OCI-LY7 (cell line): ENCODE measurements around the gene TMED5. TPM values are rescaled to one million over a fixed set of nuclear protein-coding genes. Genes with fewer than 3 reads are reported as not detected.

Experiments used
- BruUV-seq: library from RNA; stranded (reverse); fragments of 400-500 nt; replicated peaks from 2 replicates; lab custom pipeline; 2021; lab: Mats Ljungman, UMichigan
- CTCF ChIA-PET: fragments of 300-600 bp; sonication (Branson Sonifier 250); formaldehyde crosslinking; loops from one replicate; lab custom pipeline; 2022; ENCODE audit warnings: antibody characterized with exemption; ENCODE audit not compliant: unreplicated experiment; lab: Charles Lee
- POLR2A ChIA-PET: fragments of 300-600 bp; sonication (Branson Sonifier 250); formaldehyde crosslinking; loops from one replicate; lab custom pipeline; 2022; ENCODE audit warnings: antibody characterized with exemption; lab: Charles Lee
- DNase-seq: peaks from one replicate; pipeline ENCODE4 v3.0.0-alpha.2; 2015; ENCODE audit warnings: low spot score
- H2AFZ ChIP-seq: fragments of 200-600 bp; sonication (generic), shearing (Covaris generic); 2 replicates; pipeline ENCODE4 v1.6.1; 2014; ENCODE audit warnings: mild to moderate bottlenecking, antibody characterized with exemption, low read length, moderate library complexity
- H3K27ac ChIP-seq: fragments of 200-600 bp; sonication (generic); 2 replicates; pipeline ENCODE4 v1.5.1; 2014; ENCODE audit warnings: mixed run types, low read depth, mild to moderate bottlenecking, moderate library complexity, low read length, inconsistent platforms; ENCODE audit not compliant: poor library complexity, severe bottlenecking
- H3K36me3 ChIP-seq: fragments of 200-600 bp; sonication (generic); 2 replicates; pipeline ENCODE4 v1.6.1; 2014; ENCODE audit warnings: mild to moderate bottlenecking, antibody characterized with exemption, low read length, moderate library complexity, mixed read lengths; ENCODE audit not compliant: insufficient read depth
- H3K4me1 ChIP-seq: fragments of 200-600 bp; sonication (generic); 2 replicates; pipeline ENCODE4 v1.5.1; 2014; ENCODE audit warnings: mild to moderate bottlenecking, low read length; ENCODE audit not compliant: insufficient read depth, poor library complexity, severe bottlenecking
- H3K4me2 ChIP-seq: fragments of 200-600 bp; sonication (generic); 2 replicates; pipeline ENCODE4 v1.6.1; 2014; ENCODE audit warnings: mild to moderate bottlenecking, low read length
- H3K4me3 ChIP-seq: fragments of 200-600 bp; sonication (generic); 2 replicates; pipeline ENCODE4 v1.5.1; 2014; ENCODE audit warnings: mild to moderate bottlenecking, low read depth, low read length; ENCODE audit not compliant: poor library complexity, severe bottlenecking
- H3K79me2 ChIP-seq: fragments of 200-600 bp; sonication (generic); 2 replicates; pipeline ENCODE4 v1.6.1; 2016; ENCODE audit warnings: low read depth, mild to moderate bottlenecking, low read length, moderate library complexity, mixed read lengths; ENCODE audit not compliant: insufficient read depth
- H3K9me2 ChIP-seq: fragments of 200-600 bp; sonication (generic); 2 replicates; pipeline ENCODE4 v1.6.1; 2016; ENCODE audit warnings: mild to moderate bottlenecking, low read length, mixed read lengths; ENCODE audit not compliant: insufficient read depth
- H3K9me3 ChIP-seq: fragments of 200-600 bp; sonication (generic); 2 replicates; pipeline ENCODE4 v1.6.1; 2014; ENCODE audit warnings: mild to moderate bottlenecking, mixed run types, low read length, mixed read lengths
- H4K20me1 ChIP-seq: fragments of 200-600 bp; sonication (generic); 2 replicates; pipeline ENCODE4 v1.6.1; 2014; ENCODE audit warnings: mild to moderate bottlenecking, antibody characterized with exemption, low read length, moderate library complexity, mixed read lengths; ENCODE audit not compliant: insufficient read depth
- CTCF ChIP-seq: fragments of 200-600 bp; sonication (generic); conservative IDR thresholded peaks from 2 replicates; pipeline ENCODE4 v1.5.1; 2014; ENCODE audit warnings: mild to moderate bottlenecking, antibody characterized with exemption, low read length, moderate library complexity, mixed read lengths
- EZH2phosphoT487 ChIP-seq: fragments of 200-600 bp; sonication (generic); IDR thresholded peaks from 2 replicates; pipeline ENCODE4 v1.6.1; 2018; ENCODE audit warnings: low read depth, borderline replicate concordance, mild to moderate bottlenecking, mixed run types, antibody characterized with exemption, low read length, moderate library complexity, mixed read lengths
- intact Hi-C: fragments of 100-400 bp; cut with micrococcal nuclease; formaldehyde crosslinking; loops from one replicate; pipeline ENCODE4 v1.10.0; 2022; ENCODE audit not compliant: unreplicated experiment
- total RNA-seq, 2 experiments: library from RNA; depleted of rRNA in 1 of 2; stranded (reverse); fragments of >200 nt in 1 of 2; shearing (Covaris generic) in 1 of 2; gene quantifications; 2 replicates each; pipeline ENCODE4 v1.2.3, GENCODE V29; 2014 to 2022

Gene TMED5
- total RNA-seq, 2 experiments from 2014 or later, result 40.3 to 49.1 TPM

GRCh38 chr1:93124556-93125355, 55.5 kb downstream of the TMED5 start:
- no peak overlapping the region for H3K27ac ChIP-seq
- peaks cover 96% of the 10 kb centered on the region for H3K36me3 ChIP-seq
- peaks cover 11% of the 10 kb centered on the region; the same call in 1 of the 2 replicates for H4K20me1 ChIP-seq
- BruUV-seq, result no TSS peak
- DNase-seq, result no peak
- H2AFZ ChIP-seq, result no peak overlapping the region
- no peaks in the 10 kb centered on the region for H3K9me2 ChIP-seq
- TF ChIP-seq CTCF, result no peak
- no peak for TF ChIP-seq EZH2phosphoT487
- no peaks in the 10 kb centered on the region for H3K9me3 ChIP-seq
- no peak overlapping the region for H3K4me3 ChIP-seq
- H3K4me2 ChIP-seq, result no peak overlapping the region
- CTCF ChIA-PET, result no interaction called here
- H3K4me1 ChIP-seq, result no peaks in the 10 kb centered on the region
- POLR2A ChIA-PET, result interaction anchor here (1.3 to 1.8 kb wide), 3 partner anchors 11 to 23 kb away, joined by 3 to 7 read pairs (median 5); no protein-coding TSS in a partner anchor
- intact Hi-C loops, result no loop called here
- peaks cover 50% of the 10 kb centered on the region; the same call in 1 of the 2 replicates for H3K79me2 ChIP-seq

GRCh38 chr1:93123201-93123783, 56.9 kb downstream of the TMED5 start:
- TF ChIP-seq CTCF (no peak), EZH2phosphoT487 (no peak)
- ChIA-PET CTCF (no interaction called here), POLR2A (interaction anchor here (0.6 to 1.3 kb wide), 6 partner anchors 13 to 222 kb away, joined by 3 to 8 read pairs (median 3); partner anchors contain the start of gene DR1)
- BruUV-seq, result no TSS peak
- H3K4me2 ChIP-seq, result no peak overlapping the region
- no peak overlapping the region for H3K4me3 ChIP-seq
- no peak for DNase-seq
- peaks cover 50% of the 10 kb centered on the region; the same call in 1 of the 2 replicates for H3K79me2 ChIP-seq
- H2AFZ ChIP-seq, result no peak overlapping the region
- no peaks in the 10 kb centered on the region for H3K9me2 ChIP-seq
- H3K36me3 ChIP-seq, result peaks cover 96% of the 10 kb centered on the region
- intact Hi-C loops, result no loop called here
- no peak overlapping the region for H3K27ac ChIP-seq
- H3K4me1 ChIP-seq, result no peaks in the 10 kb centered on the region
- no peaks in the 10 kb centered on the region for H3K9me3 ChIP-seq
- H4K20me1 ChIP-seq, result peaks cover 11% of the 10 kb centered on the region; the same call in 1 of the 2 replicates
